Kasumi-1 (cell line): ENCODE results near the gene THNSL1.
A peak's percentile ranks its signal among the peaks of the same experiment; 100 is the strongest.
"Not testable (repeated sequence)": the region's sequence is repeated elsewhere in the genome, so short reads cannot be mapped to it uniquely, and the experiment has no call there.

Experiments
- DNase-seq, 2 experiments: peaks; one replicate each; lab custom pipeline; 2025; lab: John Stamatoyannopoulos, UW

THNSL1 gene

DNA sequence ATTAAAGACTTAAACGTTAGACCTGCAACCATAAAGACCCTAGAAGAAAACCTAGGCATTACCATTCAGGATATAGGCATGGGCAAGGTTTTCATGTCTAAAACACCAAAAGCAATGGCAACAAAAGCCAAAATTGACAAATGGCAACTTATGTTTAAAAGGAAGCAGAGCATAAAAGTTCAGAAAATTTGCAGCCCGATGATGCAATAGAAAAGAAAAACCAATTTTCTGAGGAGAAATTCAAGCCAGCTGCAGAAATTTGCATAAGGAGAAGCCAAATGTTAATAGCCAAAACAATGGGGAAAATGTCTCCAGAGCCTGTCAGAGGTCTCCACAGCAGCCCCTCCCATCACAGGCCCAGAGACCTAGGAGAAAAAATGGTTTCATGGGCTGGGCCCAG lies 4.8 kb upstream of the THNSL1 start:
- DNase-seq = not testable (repeated sequence)

DNA sequence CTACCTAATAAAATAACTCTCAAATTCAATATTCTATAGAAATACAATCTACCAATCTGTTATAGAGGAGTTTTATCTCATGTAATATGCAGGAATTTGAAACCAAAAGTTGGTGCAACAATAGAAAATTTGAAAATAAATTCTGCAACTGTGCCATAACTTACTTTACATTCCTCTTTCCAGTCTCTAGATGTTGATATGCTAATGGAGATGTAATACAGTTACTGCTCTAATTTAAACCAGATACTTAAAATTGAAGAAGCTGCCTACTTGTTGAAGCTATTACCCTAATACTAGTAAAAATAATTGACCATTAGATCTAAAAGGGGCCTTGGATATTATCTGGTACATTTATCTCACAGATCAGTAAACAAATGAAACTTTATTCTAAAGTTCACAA lies 1.8 kb upstream of the THNSL1 start:
- DNase-seq = no peak

DNA sequence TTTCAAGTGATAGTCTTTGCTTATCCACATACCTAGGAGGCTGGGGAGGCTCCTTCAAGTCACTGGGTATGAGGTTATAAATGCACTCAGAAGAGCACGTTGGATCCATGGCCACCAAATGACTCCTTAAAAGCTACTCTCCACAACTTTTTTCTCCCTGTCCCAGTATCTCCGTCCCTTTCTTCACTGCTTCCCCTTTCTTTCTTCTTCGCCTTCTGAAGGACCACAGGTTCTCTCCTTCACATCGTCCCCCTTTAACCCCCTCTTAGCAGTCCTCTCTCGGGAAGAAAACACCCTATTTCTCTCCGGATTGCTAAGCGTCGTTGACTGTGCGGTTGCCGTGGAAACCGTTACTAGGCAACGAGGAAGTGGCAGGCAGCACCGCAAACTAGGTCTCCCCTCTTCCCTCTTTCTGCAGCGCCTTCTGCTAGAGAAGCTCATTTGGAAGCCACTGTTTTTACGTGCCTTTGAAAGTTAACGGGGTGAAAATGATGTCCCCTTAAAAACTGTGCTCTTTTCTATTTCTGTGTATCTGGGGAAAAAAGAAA lies 510 bp upstream of the THNSL1 start, which contains the start of gene ENKUR:
Gene ENKUR (minus strand): TSS at position 331 of the 548 bp plus-strand sequence. CDS start 222 bp downstream, at position 109.
- DNase-seq = peak; percentile 95 to 97

- DNase-seq = no peak
These were observed 760 bp downstream of the THNSL1 start for GRCh38 chr10:25017154-25017590.

GRCh38 chr10:25017661-25018060 lies 1.2 kb downstream of the THNSL1 start:
- DNase-seq = no peak

DNA sequence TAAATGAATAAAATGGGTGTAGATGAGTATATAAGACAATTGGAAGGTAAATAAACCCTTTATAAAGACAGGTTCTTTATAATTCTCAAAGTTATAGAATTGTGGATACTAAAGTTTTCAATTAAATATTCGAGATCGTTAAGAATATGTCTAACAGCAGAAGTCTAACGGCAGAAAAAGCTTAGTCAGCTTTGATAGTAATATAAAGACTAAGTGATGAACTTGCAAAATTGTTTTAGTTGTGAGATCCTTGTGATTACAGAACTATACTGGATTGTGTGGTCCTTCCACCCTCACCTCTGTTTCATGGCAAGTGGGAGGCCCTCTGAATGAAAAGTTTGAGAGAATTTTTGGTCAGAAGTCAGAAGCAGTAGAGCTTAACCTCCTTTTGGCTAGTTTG lies 2.3 kb downstream of the THNSL1 start:
- DNase-seq = no peak

DNA sequence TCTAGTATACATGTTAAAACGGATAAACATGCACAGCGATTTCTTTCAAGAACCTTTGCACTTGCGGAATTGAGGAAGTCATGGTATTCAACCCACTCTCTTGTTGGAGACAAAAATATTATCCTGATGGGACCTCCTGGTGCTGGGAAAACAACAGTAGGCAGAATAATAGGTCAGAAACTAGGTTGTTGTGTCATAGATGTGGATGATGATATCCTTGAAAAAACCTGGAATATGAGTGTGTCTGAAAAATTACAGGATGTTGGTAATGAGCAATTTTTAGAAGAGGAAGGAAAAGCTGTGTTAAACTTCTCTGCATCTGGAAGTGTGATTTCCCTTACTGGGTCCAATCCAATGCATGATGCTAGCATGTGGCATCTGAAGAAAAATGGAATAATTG lies 6.9 kb downstream of the THNSL1 start:
- peak; percentile 41 to 47 for DNase-seq

DNA sequence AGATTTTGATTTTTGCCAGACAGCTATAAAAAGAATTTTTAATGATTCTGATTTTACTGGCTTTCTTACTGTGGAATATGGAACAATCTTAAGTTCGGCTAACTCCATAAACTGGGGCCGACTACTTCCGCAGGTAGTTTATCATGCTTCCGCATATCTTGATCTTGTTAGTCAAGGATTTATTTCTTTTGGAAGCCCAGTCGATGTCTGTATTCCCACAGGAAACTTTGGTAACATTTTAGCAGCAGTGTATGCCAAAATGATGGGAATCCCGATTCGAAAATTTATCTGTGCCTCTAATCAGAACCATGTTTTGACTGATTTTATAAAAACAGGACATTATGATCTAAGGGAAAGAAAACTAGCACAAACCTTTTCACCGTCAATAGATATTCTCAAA lies 8.1 kb downstream of the THNSL1 start:
- no peak for DNase-seq

GRCh38 chr10:25026463-25026862 lies 10.1 kb downstream of the THNSL1 start:
- DNase-seq = no peak

GRCh38 chr10:25028711-25029110 lies 12.3 kb downstream of the THNSL1 start:
- DNase-seq = no peak

DNA sequence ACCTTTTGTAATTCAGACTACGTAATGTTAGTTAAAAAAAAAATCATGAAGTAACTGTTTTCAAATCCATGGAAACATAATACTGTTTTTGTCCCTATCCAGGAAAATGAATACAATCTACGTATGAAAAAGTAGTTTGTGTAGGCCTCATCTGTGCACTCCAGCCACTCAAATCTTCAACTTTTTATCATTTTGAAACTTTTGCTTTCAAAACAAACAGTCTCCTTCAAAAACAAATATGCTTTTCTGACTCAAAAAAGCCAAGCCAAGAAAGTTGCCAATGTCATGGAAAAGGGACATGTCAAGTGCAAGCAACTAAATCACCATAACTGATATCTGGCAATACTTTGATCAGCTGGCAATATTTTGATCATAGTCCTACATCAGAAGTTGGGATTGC lies 13.1 kb downstream of the THNSL1 start:
- no peak for DNase-seq

- no peak for DNase-seq
These were observed 20.0 kb downstream of the THNSL1 start for GRCh38 chr10:25036381-25036780.

- no peak for DNase-seq
These were observed 21.9 kb downstream of the THNSL1 start for GRCh38 chr10:25038325-25038724.

GRCh38 chr10:25039531-25039930 lies 23.1 kb downstream of the THNSL1 start:
- DNase-seq = no peak

DNA sequence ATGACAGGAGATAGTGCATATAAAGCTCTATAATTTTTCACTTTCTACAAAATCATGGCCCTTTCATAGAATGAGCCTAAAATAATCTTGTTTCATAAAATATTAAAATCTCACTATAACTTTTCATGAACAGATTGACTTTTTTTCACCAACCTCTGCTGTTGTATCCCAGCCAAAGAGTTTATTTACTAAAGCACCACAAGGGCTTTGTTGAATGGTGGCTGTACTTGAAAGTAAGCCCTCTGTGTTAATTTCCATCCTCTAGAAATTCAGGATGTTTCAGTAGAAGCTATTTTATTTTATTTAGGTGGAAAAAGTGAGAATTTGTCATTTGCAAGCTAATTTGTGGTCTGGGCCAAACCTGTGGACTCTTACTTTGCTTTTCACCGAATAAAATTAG lies 30.2 kb downstream of the THNSL1 start:
- no peak for DNase-seq

DNA sequence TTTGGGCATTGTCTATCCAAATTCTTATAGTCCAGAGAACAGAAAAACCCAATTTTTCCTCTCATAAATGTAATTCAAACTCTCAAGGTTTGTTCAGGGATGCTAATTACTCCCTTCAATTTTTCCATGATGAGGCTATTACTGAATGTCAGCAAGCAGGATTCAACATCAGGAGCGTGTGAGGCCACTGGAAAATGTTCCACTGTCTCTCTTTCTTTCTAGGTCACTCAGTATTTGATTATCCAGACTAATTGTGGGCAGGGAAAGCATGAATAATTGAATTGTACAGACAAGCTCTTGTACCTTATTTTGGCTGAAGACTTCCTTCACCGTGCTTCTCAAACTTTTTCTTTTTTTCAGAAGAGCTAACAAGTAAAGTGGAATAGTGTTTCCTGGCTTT lies 30.7 kb downstream of the THNSL1 start:
- DNase-seq = no peak

GRCh38 chr10:25047591-25048301 lies 31.3 kb downstream of the THNSL1 start:
- no peak for DNase-seq

GRCh38 chr10:25048450-25048849 lies 32.0 kb downstream of the THNSL1 start:
- DNase-seq = no peak

DNA sequence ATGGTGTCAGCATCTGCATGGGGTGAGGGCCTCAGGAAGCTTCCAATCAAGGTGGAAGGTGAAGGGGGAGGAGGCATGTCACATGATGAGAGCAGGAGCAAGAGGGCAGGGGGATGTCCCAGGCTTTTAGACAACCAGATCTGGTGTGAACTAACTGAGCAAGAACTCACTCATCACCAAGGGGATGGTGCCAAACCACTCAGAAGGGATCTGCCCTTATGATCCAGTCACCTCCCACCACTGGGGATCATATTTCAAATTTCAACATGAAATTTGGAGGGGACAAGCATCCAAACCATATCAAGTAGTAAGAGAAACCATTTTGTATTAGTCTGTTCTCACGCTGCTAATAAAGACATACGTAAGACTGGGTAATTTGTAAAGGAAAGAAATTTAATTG lies 33.6 kb downstream of the THNSL1 start:
- DNase-seq = no peak

DNA sequence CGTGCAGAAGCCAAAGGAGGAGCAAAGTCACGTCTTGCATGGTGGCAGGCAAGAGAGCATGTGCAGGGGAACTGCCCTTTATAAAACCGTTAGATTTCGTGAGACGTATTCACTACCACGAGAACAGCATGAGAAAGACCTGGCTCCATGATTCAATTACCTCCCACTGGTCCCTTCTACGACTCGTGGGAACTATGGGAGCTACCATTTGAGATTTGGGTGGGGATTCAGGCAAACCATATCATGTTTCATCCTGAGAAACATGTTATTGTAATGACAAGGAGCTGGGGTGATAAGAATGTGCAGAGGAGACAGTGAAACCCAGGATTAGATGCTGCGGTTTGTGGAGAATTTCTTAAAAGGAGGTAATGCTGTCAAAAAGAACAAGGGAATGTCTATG lies 34.0 kb downstream of the THNSL1 start:
- no peak for DNase-seq

- no peak for DNase-seq
These were observed 35.6 kb downstream of the THNSL1 start for GRCh38 chr10:25052012-25052411.

- DNase-seq = no peak
These were observed 40.3 kb downstream of the THNSL1 start for GRCh38 chr10:25056726-25057125.

DNA sequence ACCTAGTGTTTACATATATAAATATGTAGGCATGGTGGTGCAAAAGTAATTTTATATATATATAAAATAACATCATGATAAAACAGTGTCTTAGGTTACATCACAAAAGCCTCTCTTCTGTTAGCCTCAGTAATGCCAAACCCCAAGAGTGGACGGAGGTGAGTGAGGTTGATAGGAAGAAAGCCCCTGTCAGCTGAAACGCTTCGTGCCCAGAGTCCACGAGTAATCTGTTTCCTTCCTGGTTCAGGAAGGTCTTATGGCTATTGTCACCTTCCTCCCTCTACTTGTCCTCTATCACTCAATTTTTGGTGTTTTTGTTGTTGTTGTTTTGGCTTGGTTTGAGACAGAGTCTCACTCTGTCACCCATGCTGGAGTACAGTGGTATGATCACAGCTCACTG lies 41.5 kb downstream of the THNSL1 start:
- DNase-seq = no peak

GRCh38 chr10:25059990-25060389 lies 43.6 kb downstream of the THNSL1 start:
- DNase-seq = no peak
